CD4-positive, alpha-beta memory T cell (primary cell): ENCODE data around the gene FCHSD2. TPM values are rescaled to one million over a fixed set of nuclear protein-coding genes. Genes with fewer than 3 reads are reported as not detected.

ENCODE experiments used
- CTCF ChIA-PET: fragments of 350-600 bp; sonication (Branson Sonifier 250); formaldehyde crosslinking; loops from one replicate; lab custom pipeline; 2021; ENCODE audit warnings: inconsistent platforms; ENCODE audit not compliant: partially characterized antibody; lab: Charles Lee
- POLR2A ChIA-PET: fragments of 350-600 bp; sonication (Branson Sonifier 250); formaldehyde crosslinking; loops from one replicate; lab custom pipeline; 2021; ENCODE audit not compliant: partially characterized antibody; lab: Charles Lee
- DNase-seq, 5 donors: peaks; one replicate each; pipeline versions ENCODE4 v3.0.0 to v3.0.0-alpha.2; 2020 to 2022; ENCODE audit warnings: mixed read lengths in 1 of 5
- H3K27ac ChIP-seq: one replicate; pipeline ENCODE4 v1.7.0; 2013; ENCODE audit warnings: low read depth, low read length
- H3K27me3 ChIP-seq: 2 replicates; pipeline ENCODE4 v1.7.0; 2013; ENCODE audit warnings: mild to moderate bottlenecking, low read length, moderate library complexity; ENCODE audit not compliant: insufficient read depth
- H3K36me3 ChIP-seq: 2 replicates; pipeline ENCODE4 v1.7.0; 2013; ENCODE audit warnings: mild to moderate bottlenecking, low read length, moderate library complexity; ENCODE audit not compliant: insufficient read depth
- H3K4me1 ChIP-seq: 2 replicates; pipeline ENCODE4 v1.7.0; 2013; ENCODE audit warnings: mild to moderate bottlenecking, low read length, moderate library complexity; ENCODE audit not compliant: insufficient read depth
- H3K4me3 ChIP-seq, 2 donors: one replicate each; pipeline ENCODE4 v1.7.0; 2013; ENCODE audit warnings: low read length in 2 of 2, mild to moderate bottlenecking in 1 of 2
- H3K9me3 ChIP-seq, 2 donors: one replicate each; pipeline ENCODE4 v1.7.0; 2013; ENCODE audit warnings: low read length in 2 of 2, control low read depth in 1 of 2; ENCODE audit not compliant: control insufficient read depth in 1 of 2
- H3K27ac Mint-ChIP-seq, 7 donors: one replicate each; pipeline ENCODE4 v1.8.0; 2020 to 2021; ENCODE audit warnings: mixed read lengths in 7 of 7, mild to moderate bottlenecking in 6 of 7, inconsistent platforms in 3 of 7, moderate library complexity in 3 of 7
- H3K27me3 Mint-ChIP-seq, 2 donors: one replicate each; pipeline ENCODE4 v1.8.0; 2020 to 2021; ENCODE audit warnings: mixed read lengths in 2 of 2
- H3K36me3 Mint-ChIP-seq, 2 donors: one replicate each; pipeline ENCODE4 v1.8.0; 2020 to 2021; ENCODE audit warnings: mixed read lengths in 2 of 2, inconsistent platforms in 1 of 2, mild to moderate bottlenecking in 1 of 2
- H3K4me1 Mint-ChIP-seq, 4 donors: one replicate each; pipeline ENCODE4 v1.8.0; 2020 to 2021; ENCODE audit warnings: mixed read lengths in 4 of 4, mild to moderate bottlenecking in 1 of 4
- H3K4me3 Mint-ChIP-seq, 8 donors: one replicate each; pipeline ENCODE4 v1.8.0; 2020 to 2021; ENCODE audit warnings: mixed read lengths in 8 of 8, mild to moderate bottlenecking in 7 of 8, moderate library complexity in 6 of 8, inconsistent platforms in 3 of 8
- H3K9me3 Mint-ChIP-seq, 8 donors: one replicate each; pipeline ENCODE4 v1.8.0; 2020 to 2021; ENCODE audit warnings: mixed read lengths in 8 of 8, mild to moderate bottlenecking in 5 of 8, inconsistent platforms in 3 of 8, moderate library complexity in 1 of 8
- intact Hi-C: fragments of 100-400 bp; cut with micrococcal nuclease; formaldehyde crosslinking; loops from one replicate; pipeline ENCODE4 v1.15.1; 2023
- polyA plus RNA-seq, 2 donors: library from polyadenylated mRNA; unstranded; fragments of 300-500 nt; fragmentation: Illumina TruSeq; gene quantifications; one replicate each; pipeline ENCODE4 v1.2.3, GENCODE V29; 2021
- total RNA-seq, 2 experiments: library from RNA; stranded (reverse); gene quantifications; one replicate each; pipeline ENCODE4 v1.2.3, GENCODE V29; 2021

FCHSD2 gene
- total and polyA plus RNA-seq, 4 experiments from 2014 or later, result 9.5 to 52.0 (median 34.8) TPM

DNA sequence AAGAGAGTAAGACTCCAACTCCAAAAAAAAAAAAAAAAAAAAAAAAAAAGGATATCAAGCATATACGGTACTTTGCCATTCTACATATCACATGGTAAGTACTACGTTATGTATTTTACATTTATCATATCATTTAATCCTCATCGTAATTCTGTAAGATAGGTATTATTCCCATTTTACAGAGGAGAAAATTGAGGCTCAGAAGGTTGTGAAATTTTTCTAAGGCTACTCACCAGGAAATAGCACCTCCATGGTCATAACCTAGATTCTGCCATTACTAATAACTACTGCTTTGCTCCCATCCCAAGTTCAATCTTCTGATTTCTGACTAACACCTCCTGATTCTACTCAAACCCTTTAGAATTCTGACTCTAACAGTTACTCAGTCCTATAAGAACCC lies 138.0 kb downstream of the FCHSD2 start:
- Histone ChIP-seq H3K27me3 (no peaks in the 10 kb centered on the region), H3K36me3 (no peaks in the 10 kb centered on the region), H3K9me3 (no peaks in the 10 kb centered on the region), H3K4me1 (no peaks in the 10 kb centered on the region), H3K27ac (no peak overlapping the region), H3K4me3 (no peak overlapping the region)
- Mint-ChIP-seq H3K27me3 (no peaks in the 10 kb centered on the region), H3K27ac (peak overlapping the region in 1 of 7 donors; percentile 71), H3K4me1 (peaks cover 13 to 22% (median 15%) of the 10 kb centered on the region in 4 donors), H3K4me3 (no peak overlapping the region), H3K36me3 (peaks cover 20 to 33% of the 10 kb centered on the region in 2 donors), H3K9me3 (peaks cover 0 to 8% (median 3%) of the 10 kb centered on the region in 8 donors)
- CTCF ChIA-PET, result interaction anchor here (1.0 kb wide), 1 partner anchor 10 kb away, joined by 4 read pairs; no protein-coding TSS in a partner anchor
- intact Hi-C loops, result no loop called here
- DNase-seq, result no peak
- POLR2A ChIA-PET, result no interaction called here

- Histone ChIP-seq H3K27me3 (no peaks in the 10 kb centered on the region), H3K4me3 (no peak overlapping the region), H3K36me3 (no peaks in the 10 kb centered on the region), H3K4me1 (no peaks in the 10 kb centered on the region), H3K9me3 (no peaks in the 10 kb centered on the region), H3K27ac (no peak overlapping the region)
- H3K36me3 Mint-ChIP-seq, result peaks cover 17 to 24% of the 10 kb centered on the region in 2 donors
- CTCF ChIA-PET, result no interaction called here
- H3K4me3 Mint-ChIP-seq, result no peak overlapping the region
- H3K4me1 Mint-ChIP-seq, result peaks cover 13 to 21% (median 18%) of the 10 kb centered on the region in 4 donors
- H3K27me3 Mint-ChIP-seq, result no peaks in the 10 kb centered on the region
- DNase-seq, result no peak
- intact Hi-C loops, result no loop called here
- POLR2A ChIA-PET, result no interaction called here
- peak overlapping the region in 1 of 7 donors; percentile 75 for H3K27ac Mint-ChIP-seq
- H3K9me3 Mint-ChIP-seq, result no peaks in the 10 kb centered on the region
Measured at GRCh38 chr11:73003088-73003487, 139.0 kb downstream of the FCHSD2 start.

DNA sequence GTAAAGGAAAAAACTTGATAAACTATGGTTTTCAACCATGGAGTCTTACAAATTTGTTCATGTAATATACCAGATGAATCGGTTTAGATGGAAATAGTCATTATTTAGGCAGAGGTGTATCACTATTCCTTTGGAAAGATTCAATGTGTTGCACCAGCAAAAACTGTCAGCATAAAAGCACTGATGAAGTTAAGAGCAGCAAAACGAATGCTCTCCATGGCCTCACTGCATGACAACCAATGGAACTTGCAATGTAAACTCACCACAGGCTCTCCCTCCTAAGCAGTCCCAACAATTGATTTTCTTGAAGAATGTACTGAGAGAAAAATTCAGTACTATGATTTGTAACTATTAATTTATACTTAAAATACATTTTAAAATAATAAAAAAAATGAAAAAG lies 139.9 kb downstream of the FCHSD2 start:
- H3K36me3 Mint-ChIP-seq, result peaks cover 13 to 22% of the 10 kb centered on the region in 2 donors
- Histone ChIP-seq H3K27me3 (no peaks in the 10 kb centered on the region), H3K4me1 (no peaks in the 10 kb centered on the region), H3K9me3 (no peaks in the 10 kb centered on the region), H3K4me3 (no peak overlapping the region), H3K27ac (no peak overlapping the region), H3K36me3 (no peaks in the 10 kb centered on the region)
- no peaks in the 10 kb centered on the region for H3K27me3 Mint-ChIP-seq
- H3K9me3 Mint-ChIP-seq, result no peaks in the 10 kb centered on the region
- no peak overlapping the region for H3K27ac Mint-ChIP-seq
- POLR2A ChIA-PET, result no interaction called here
- intact Hi-C loops, result no loop called here
- CTCF ChIA-PET, result no interaction called here
- H3K4me3 Mint-ChIP-seq, result no peak overlapping the region
- peaks cover 13 to 21% (median 19%) of the 10 kb centered on the region in 4 donors for H3K4me1 Mint-ChIP-seq
- DNase-seq, result no peak

DNA sequence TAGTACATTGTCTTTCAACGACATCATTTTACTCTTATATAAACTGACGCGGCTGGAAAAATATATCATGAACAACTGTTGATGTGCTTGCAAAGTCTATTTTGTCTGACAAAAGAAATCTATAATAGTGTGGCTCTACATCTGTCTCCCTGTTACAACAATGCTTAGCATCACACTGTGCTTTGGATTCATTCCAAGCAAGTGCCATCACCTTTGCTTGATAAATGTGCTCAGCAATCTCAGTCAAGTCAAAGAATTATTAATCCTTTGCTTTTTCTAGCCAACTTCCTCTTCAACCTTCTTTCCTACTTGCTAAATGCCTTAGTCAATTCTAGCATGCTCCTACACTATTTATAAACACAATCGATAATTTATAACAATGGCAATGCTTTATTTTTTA lies 140.5 kb downstream of the FCHSD2 start:
- Mint-ChIP-seq H3K27me3 (no peaks in the 10 kb centered on the region), H3K4me3 (no peak overlapping the region), H3K4me1 (peaks cover 12 to 23% (median 20%) of the 10 kb centered on the region in 4 donors), H3K36me3 (peaks cover 13 to 22% of the 10 kb centered on the region in 2 donors), H3K9me3 (no peaks in the 10 kb centered on the region), H3K27ac (no peak overlapping the region)
- ChIA-PET POLR2A (no interaction called here), CTCF (no interaction called here)
- H3K4me3 ChIP-seq, result no peak overlapping the region
- no peaks in the 10 kb centered on the region for H3K4me1 ChIP-seq
- no peaks in the 10 kb centered on the region for H3K36me3 ChIP-seq
- intact Hi-C loops, result no loop called here
- no peak overlapping the region for H3K27ac ChIP-seq
- no peak for DNase-seq
- no peaks in the 10 kb centered on the region for H3K9me3 ChIP-seq
- no peaks in the 10 kb centered on the region for H3K27me3 ChIP-seq

DNA sequence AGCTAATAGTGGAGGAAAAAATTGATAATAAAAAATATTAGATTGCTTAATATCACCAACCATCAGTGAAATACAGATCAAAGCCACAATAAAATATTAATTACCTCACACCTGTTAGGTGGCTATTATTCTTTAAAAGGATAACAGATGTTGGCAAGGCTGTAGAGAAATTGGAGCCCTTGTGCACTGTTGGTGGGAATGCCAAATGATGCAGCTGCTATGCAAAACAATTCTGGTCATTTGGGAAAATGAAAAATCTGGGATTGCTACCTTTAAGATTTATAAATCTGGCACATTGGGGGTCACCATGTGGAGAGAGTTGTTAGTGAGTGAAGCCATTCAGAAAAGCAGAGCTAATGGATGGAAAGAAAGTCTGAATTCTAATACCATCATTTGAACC lies 143.4 kb downstream of the FCHSD2 start:
- Mint-ChIP-seq H3K36me3 (peaks cover 17 to 19% of the 10 kb centered on the region in 2 donors), H3K9me3 (no peaks in the 10 kb centered on the region), H3K27ac (peak overlapping the region in 3 of 7 donors; percentile 8 to 49 (median 41)), H3K4me1 (peaks cover 0 to 10% (median 9%) of the 10 kb centered on the region in 4 donors), H3K4me3 (no peak overlapping the region), H3K27me3 (no peaks in the 10 kb centered on the region)
- H3K4me1 ChIP-seq, result no peaks in the 10 kb centered on the region
- H3K4me3 ChIP-seq, result no peak overlapping the region
- H3K9me3 ChIP-seq, result no peaks in the 10 kb centered on the region
- no peaks in the 10 kb centered on the region for H3K27me3 ChIP-seq
- peaks cover 4% of the 10 kb centered on the region for H3K36me3 ChIP-seq
- CTCF ChIA-PET, result no interaction called here
- POLR2A ChIA-PET, result no interaction called here
- intact Hi-C loops, result no loop called here
- H3K27ac ChIP-seq, result no peak overlapping the region
- no peak for DNase-seq

DNA sequence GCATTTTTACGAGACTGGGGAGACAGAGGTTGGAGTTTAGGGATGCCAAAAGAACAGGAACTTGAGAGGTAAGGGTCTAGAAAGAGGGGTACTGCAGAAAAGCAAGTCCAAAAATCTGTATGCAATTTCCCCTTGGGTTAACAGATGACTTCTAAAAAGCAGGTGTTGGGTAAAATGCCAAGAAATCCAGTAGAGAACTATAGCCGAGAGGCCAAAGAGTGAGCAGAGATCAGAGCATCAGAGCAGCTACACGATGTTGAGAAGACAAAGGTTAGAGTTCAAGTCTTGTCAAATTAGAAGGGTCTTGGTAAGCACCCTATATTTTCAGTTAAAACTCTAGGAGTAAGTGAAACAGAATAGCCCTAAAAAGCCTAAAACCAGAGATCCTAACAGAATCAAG lies 145.2 kb downstream of the FCHSD2 start:
- Mint-ChIP-seq H3K27ac (peak overlapping the region in 1 of 7 donors; percentile 4), H3K4me3 (no peak overlapping the region), H3K9me3 (no peaks in the 10 kb centered on the region), H3K36me3 (peaks cover 17 to 19% of the 10 kb centered on the region in 2 donors), H3K27me3 (no peaks in the 10 kb centered on the region), H3K4me1 (peaks cover 0 to 9% (median 6%) of the 10 kb centered on the region in 4 donors)
- H3K9me3 ChIP-seq, result no peaks in the 10 kb centered on the region
- CTCF ChIA-PET, result no interaction called here
- H3K4me3 ChIP-seq, result no peak overlapping the region
- no peaks in the 10 kb centered on the region for H3K4me1 ChIP-seq
- H3K36me3 ChIP-seq, result peaks cover 4% of the 10 kb centered on the region
- no peaks in the 10 kb centered on the region for H3K27me3 ChIP-seq
- no peak for DNase-seq
- POLR2A ChIA-PET, result no interaction called here
- intact Hi-C loops, result no loop called here
- H3K27ac ChIP-seq, result no peak overlapping the region

- no peak overlapping the region for H3K27ac ChIP-seq
- CTCF ChIA-PET, result no interaction called here
- H3K36me3 Mint-ChIP-seq, result peaks cover 28 to 31% of the 10 kb centered on the region in 2 donors
- no peak for DNase-seq
- H3K9me3 Mint-ChIP-seq, result no peaks in the 10 kb centered on the region
- H3K27ac Mint-ChIP-seq, result peak overlapping the region in 1 of 7 donors; percentile 24
- H3K4me1 ChIP-seq, result no peaks in the 10 kb centered on the region
- H3K4me1 Mint-ChIP-seq, result peaks cover 6 to 9% (median 7%) of the 10 kb centered on the region in 4 donors
- POLR2A ChIA-PET, result no interaction called here
- no peaks in the 10 kb centered on the region for H3K9me3 ChIP-seq
- intact Hi-C loops, result no loop called here
- H3K27me3 Mint-ChIP-seq, result no peaks in the 10 kb centered on the region
- no peak overlapping the region for H3K4me3 ChIP-seq
- no peak overlapping the region for H3K4me3 Mint-ChIP-seq
- no peaks in the 10 kb centered on the region for H3K27me3 ChIP-seq
- H3K36me3 ChIP-seq, result peaks cover 10% of the 10 kb centered on the region
Measured at GRCh38 chr11:72989727-72990126, 152.4 kb downstream of the FCHSD2 start.
